ENCODE data around the gene CNTD1. TPM values are rescaled to one million over a fixed set of nuclear protein-coding genes. Genes with fewer than 3 reads are reported as not detected.
A peak's percentile ranks its signal among the peaks of the same experiment; 100 is the strongest.
"Not testable (repeated sequence)": the region's sequence is repeated elsewhere in the genome, so short reads cannot be mapped to it uniquely, and the experiment has no call there.

Gene CNTD1
- total RNA-seq, 1 donor from 2014 or later: not detected

GRCh38 chr17:42759982-42760651, 38.5 kb upstream of the CNTD1 start:
- TF ChIP-seq, protein P1, sequence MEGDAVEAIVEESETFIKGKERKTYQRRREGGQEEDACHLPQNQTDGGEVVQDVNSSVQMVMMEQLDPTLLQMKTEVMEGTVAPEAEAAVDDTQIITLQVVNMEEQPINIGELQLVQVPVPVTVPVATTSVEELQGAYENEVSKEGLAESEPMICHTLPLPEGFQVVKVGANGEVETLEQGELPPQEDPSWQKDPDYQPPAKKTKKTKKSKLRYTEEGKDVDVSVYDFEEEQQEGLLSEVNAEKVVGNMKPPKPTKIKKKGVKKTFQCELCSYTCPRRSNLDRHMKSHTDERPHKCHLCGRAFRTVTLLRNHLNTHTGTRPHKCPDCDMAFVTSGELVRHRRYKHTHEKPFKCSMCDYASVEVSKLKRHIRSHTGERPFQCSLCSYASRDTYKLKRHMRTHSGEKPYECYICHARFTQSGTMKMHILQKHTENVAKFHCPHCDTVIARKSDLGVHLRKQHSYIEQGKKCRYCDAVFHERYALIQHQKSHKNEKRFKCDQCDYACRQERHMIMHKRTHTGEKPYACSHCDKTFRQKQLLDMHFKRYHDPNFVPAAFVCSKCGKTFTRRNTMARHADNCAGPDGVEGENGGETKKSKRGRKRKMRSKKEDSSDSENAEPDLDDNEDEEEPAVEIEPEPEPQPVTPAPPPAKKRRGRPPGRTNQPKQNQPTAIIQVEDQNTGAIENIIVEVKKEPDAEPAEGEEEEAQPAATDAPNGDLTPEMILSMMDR (IDR thresholded peaks at IDR 0.05; ENCODE audit: insufficient read depth, low read length, severe bottlenecking): no peak
- no peak overlapping the region for H3K4me3 ChIP-seq (ENCODE audit: low read depth, low read length)
- no peak for FAIRE-seq

GRCh38 chr17:42760652-42761581, 37.7 kb upstream of the CNTD1 start, which contains the start of gene RAMP2:
Gene RAMP2 (plus strand): TSS chr17:42761227. CDS start chr17:42761262, 35 bp downstream.
- FAIRE-seq (no peak), DNase-seq (ENCODE audit: low read depth) (no peak)
- TF ChIP-seq, protein P1 (IDR thresholded peaks at IDR 0.05; ENCODE audit: insufficient read depth, low read length, severe bottlenecking): no peak
- Histone ChIP-seq H3K36me3 (ENCODE audit: control insufficient read depth, insufficient read depth, low read length) (no peaks in the 10 kb centered on the region), H3K27me3 (ENCODE audit: control insufficient read depth, insufficient read depth, low read length) (peaks cover 20% of the 10 kb centered on the region), H3K4me3 (ENCODE audit: low read depth, low read length) (peak within 1 kb of the TSS; percentile 24)

More at GRCh38 chr17:42759982-42760651, 38.5 kb upstream of the CNTD1 start:
- no peak for DNase-seq (ENCODE audit: low read depth)
- Histone ChIP-seq H3K27me3 (ENCODE audit: control insufficient read depth, insufficient read depth, low read length) (peaks cover 20% of the 10 kb centered on the region), H3K36me3 (ENCODE audit: control insufficient read depth, insufficient read depth, low read length) (no peaks in the 10 kb centered on the region)

- Histone ChIP-seq H3K27me3 (ENCODE audit: control insufficient read depth, insufficient read depth, low read length) (peaks cover 20% of the 10 kb centered on the region), H3K4me3 (ENCODE audit: low read depth, low read length) (peak overlapping the region; percentile 24), H3K36me3 (ENCODE audit: control insufficient read depth, insufficient read depth, low read length) (no peaks in the 10 kb centered on the region)
- no peak for DNase-seq (ENCODE audit: low read depth)
- TF ChIP-seq, protein P1 (IDR thresholded peaks at IDR 0.05; ENCODE audit: insufficient read depth, low read length, severe bottlenecking): no peak
- FAIRE-seq: no peak
Measured at GRCh38 chr17:42761638-42762037, 37.0 kb upstream of the CNTD1 start.

DNA sequence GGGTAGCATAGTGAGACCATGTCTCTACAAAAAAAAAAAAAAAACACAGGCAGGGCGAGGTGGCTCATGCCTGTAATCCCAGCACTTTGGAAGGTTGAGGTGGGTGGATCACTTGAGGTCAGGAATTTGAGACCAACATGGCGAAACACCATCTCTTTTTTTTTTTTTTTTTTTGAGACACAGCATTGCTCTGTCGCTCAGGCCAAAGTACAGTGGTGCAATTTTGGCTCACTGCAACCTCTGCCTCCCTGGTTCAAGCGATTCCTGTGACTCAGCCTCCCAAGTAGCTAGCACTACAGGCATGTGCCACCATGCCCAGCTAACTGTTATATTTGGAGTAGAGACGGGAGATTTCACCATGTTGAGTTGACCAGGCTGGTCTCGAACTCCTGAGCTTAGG, 32.5 kb upstream of the CNTD1 start:
- peaks cover 8% of the 10 kb centered on the region for H3K27me3 ChIP-seq (ENCODE audit: control insufficient read depth, insufficient read depth, low read length)
- peak; percentile 28 for FAIRE-seq
- H3K4me3 ChIP-seq (ENCODE audit: low read depth, low read length): no peak overlapping the region
- H3K36me3 ChIP-seq (ENCODE audit: control insufficient read depth, insufficient read depth, low read length): no peaks in the 10 kb centered on the region
- TF ChIP-seq, protein P1 (IDR thresholded peaks at IDR 0.05; ENCODE audit: insufficient read depth, low read length, severe bottlenecking): no peak
- peak; percentile 68 for DNase-seq (ENCODE audit: low read depth)

- FAIRE-seq (no peak), DNase-seq (ENCODE audit: low read depth) (no peak)
- TF ChIP-seq, protein P1 (IDR thresholded peaks at IDR 0.05; ENCODE audit: insufficient read depth, low read length, severe bottlenecking): no peak
- no peaks in the 10 kb centered on the region for H3K36me3 ChIP-seq (ENCODE audit: control insufficient read depth, insufficient read depth, low read length)
- no peaks in the 10 kb centered on the region for H3K27me3 ChIP-seq (ENCODE audit: control insufficient read depth, insufficient read depth, low read length)
- H3K4me3 ChIP-seq (ENCODE audit: low read depth, low read length): no peak overlapping the region
Measured at GRCh38 chr17:42767512-42767911, 31.1 kb upstream of the CNTD1 start.

DNA sequence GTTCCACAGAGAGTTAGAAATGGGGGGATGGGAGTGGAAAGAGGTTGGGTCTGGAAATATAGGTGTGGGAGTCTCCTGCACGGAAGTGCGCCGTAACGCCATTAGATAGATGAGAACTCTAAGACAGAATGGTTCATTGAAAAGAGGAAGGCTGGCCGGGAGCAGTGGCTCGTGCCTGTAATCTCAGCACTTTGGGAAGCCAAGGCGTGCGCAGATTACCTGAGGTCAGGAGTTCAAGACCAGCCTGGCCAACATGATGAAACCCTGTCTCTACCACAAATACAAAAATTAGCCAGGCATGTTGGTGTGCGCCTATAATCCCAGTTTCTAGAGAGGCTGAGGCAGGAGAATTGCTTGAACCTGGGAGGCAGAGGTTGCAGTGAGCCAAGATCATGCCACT, 30.7 kb upstream of the CNTD1 start:
- not testable (repeated sequence) for H3K27me3 ChIP-seq (ENCODE audit: control insufficient read depth, insufficient read depth, low read length); DNase-seq (ENCODE audit: low read depth); H3K36me3 ChIP-seq (ENCODE audit: control insufficient read depth, insufficient read depth, low read length); FAIRE-seq; H3K4me3 ChIP-seq (ENCODE audit: low read depth, low read length)

- not testable (repeated sequence) for DNase-seq (ENCODE audit: low read depth); H3K27me3 ChIP-seq (ENCODE audit: control insufficient read depth, insufficient read depth, low read length); H3K4me3 ChIP-seq (ENCODE audit: low read depth, low read length); H3K36me3 ChIP-seq (ENCODE audit: control insufficient read depth, insufficient read depth, low read length); FAIRE-seq
Measured at GRCh38 chr17:42769964-42770363, 28.7 kb upstream of the CNTD1 start.

All from bronchial epithelial cell (primary cell).